Kidney (tissue), 14 donors: ENCODE results near the gene PFKL. TPM values are rescaled to one million over a fixed set of nuclear protein-coding genes. Genes with fewer than 3 reads are reported as not detected.

Experiments used
- DNase-seq, 5 donors: peaks; one replicate each; pipeline ENCODE4 v3.0.0-alpha.2; 2013 to 2020
- FAIRE-seq: peaks from 2 replicates; lab custom pipeline; 2012; peaks lifted over from hg19 to GRCh38; lab: Jason Lieb, UNC
- H3K27ac ChIP-seq, 2 donors: one replicate each; pipeline ENCODE4 v1.7.0; 2013; ENCODE audit warnings: low read depth in 2 of 2, low read length in 2 of 2, inconsistent platforms in 1 of 2
- H3K27me3 ChIP-seq: one replicate; pipeline ENCODE4 v1.7.1; 2013; ENCODE audit warnings: low read length, inconsistent platforms; ENCODE audit not compliant: control insufficient read depth, insufficient read depth
- H3K36me3 ChIP-seq, 3 donors: one replicate each; pipeline versions ENCODE4 v1.7.0 to v1.7.1; 2013; ENCODE audit warnings: low read length in 3 of 3, control low read depth in 1 of 3, inconsistent platforms in 1 of 3; ENCODE audit not compliant: insufficient read depth in 3 of 3, control insufficient read depth in 2 of 3
- H3K4me1 ChIP-seq, 3 donors: one replicate each; pipeline versions ENCODE4 v1.7.0 to v1.7.1; 2013; ENCODE audit warnings: low read length in 3 of 3, inconsistent platforms in 1 of 3, low read depth in 1 of 3; ENCODE audit not compliant: control insufficient read depth in 2 of 3, insufficient read depth in 2 of 3
- H3K4me3 ChIP-seq, 3 donors: one replicate each; pipeline versions ENCODE4 v1.7.0 to v1.8.1; 2013; ENCODE audit warnings: low read length in 3 of 3, control low read depth in 1 of 3, inconsistent platforms in 1 of 3
- H3K9ac ChIP-seq, 3 donors: one replicate each; pipeline versions ENCODE4 v1.7.0 to v1.7.1; 2013; ENCODE audit warnings: low read length in 3 of 3, control low read depth in 1 of 3, inconsistent platforms in 1 of 3
- H3K9me3 ChIP-seq, 3 donors: one replicate each; pipeline versions ENCODE4 v1.7.0 to v1.7.1; 2013; ENCODE audit warnings: low read length in 3 of 3, control low read depth in 1 of 3, inconsistent platforms in 1 of 3; ENCODE audit not compliant: control insufficient read depth in 2 of 3, insufficient read depth in 1 of 3
- intact Hi-C: fragments of 100-400 bp; cut with DNase I; formaldehyde crosslinking; loops from one replicate; pipeline ENCODE4 v1.11.1; 2022
- polyA plus RNA-seq: library from polyadenylated mRNA; stranded (reverse); fragments of 350-450 nt; fragmentation: Illumina TruSeq; extraction: RNeasy Lipid Tissue Mini Kit (QIAGEN cat#74804); gene quantifications from one replicate; pipeline ENCODE4 v1.2.3, GENCODE V29; 2014; ENCODE audit warnings: low read depth, low replicate concordance; ENCODE audit not compliant: insufficient read depth
- total RNA-seq: library from RNA; stranded (reverse); fragmentation: NEBNext Ultra II Directional; extraction: Animal tissue kit (Norgen Biotek cat#: 25700); gene quantifications from one replicate; pipeline ENCODE4 v1.2.1, GENCODE V29; 2021
- TF ChIP-seq, protein P1 (sequence below): IDR thresholded peaks from 3 replicates; pipeline ENCODE4 v1.5.1; 2012; ENCODE audit warnings: mild to moderate bottlenecking, moderate library complexity, borderline replicate concordance; ENCODE audit not compliant: insufficient read depth; ENCODE audit errors: extremely low read depth
- donor health status: control.
- donor health status: control.
- donor health status: control.
- donor health status: control.
- donor health status: control.
- donor health status: DM: yes; HTN: yes; CAD: no.
- donor health status: Normal renal cell carcinoma (clear cell type).

PFKL gene
- total and polyA plus RNA-seq, 2 donors from 2014 or later = 155 to 197 TPM

DNA sequence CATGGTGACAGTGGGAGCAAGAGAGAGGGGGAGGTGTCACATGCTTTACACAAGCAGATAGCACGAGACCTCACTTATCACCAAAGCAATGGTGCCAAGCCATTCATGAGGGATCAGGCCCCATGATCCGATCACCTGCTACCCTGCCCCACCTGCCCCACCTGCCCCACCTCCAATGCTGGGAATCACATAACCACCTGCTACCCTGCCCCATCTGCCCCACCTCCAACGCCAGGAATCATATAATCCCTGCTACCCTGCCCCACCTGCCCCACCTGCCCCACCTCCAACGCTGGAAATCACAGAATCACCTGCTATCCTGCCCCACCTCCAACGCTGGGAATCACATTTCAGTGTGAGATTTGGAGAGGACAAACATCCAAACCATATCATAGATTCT lies 24.8 kb upstream of the PFKL start:
- Histone ChIP-seq H3K36me3 (no peaks in the 10 kb centered on the region), H3K9me3 (no peaks in the 10 kb centered on the region), H3K27ac (no peak overlapping the region), H3K27me3 (no peaks in the 10 kb centered on the region), H3K4me1 (no peaks in the 10 kb centered on the region), H3K4me3 (no peak overlapping the region), H3K9ac (no peak overlapping the region)
- intact Hi-C loops = no loop called here
- peak in 1 of 5 donors; percentile 19 for DNase-seq
- TF ChIP-seq, protein P1, sequence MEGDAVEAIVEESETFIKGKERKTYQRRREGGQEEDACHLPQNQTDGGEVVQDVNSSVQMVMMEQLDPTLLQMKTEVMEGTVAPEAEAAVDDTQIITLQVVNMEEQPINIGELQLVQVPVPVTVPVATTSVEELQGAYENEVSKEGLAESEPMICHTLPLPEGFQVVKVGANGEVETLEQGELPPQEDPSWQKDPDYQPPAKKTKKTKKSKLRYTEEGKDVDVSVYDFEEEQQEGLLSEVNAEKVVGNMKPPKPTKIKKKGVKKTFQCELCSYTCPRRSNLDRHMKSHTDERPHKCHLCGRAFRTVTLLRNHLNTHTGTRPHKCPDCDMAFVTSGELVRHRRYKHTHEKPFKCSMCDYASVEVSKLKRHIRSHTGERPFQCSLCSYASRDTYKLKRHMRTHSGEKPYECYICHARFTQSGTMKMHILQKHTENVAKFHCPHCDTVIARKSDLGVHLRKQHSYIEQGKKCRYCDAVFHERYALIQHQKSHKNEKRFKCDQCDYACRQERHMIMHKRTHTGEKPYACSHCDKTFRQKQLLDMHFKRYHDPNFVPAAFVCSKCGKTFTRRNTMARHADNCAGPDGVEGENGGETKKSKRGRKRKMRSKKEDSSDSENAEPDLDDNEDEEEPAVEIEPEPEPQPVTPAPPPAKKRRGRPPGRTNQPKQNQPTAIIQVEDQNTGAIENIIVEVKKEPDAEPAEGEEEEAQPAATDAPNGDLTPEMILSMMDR = no peak
- no peak for FAIRE-seq

DNA sequence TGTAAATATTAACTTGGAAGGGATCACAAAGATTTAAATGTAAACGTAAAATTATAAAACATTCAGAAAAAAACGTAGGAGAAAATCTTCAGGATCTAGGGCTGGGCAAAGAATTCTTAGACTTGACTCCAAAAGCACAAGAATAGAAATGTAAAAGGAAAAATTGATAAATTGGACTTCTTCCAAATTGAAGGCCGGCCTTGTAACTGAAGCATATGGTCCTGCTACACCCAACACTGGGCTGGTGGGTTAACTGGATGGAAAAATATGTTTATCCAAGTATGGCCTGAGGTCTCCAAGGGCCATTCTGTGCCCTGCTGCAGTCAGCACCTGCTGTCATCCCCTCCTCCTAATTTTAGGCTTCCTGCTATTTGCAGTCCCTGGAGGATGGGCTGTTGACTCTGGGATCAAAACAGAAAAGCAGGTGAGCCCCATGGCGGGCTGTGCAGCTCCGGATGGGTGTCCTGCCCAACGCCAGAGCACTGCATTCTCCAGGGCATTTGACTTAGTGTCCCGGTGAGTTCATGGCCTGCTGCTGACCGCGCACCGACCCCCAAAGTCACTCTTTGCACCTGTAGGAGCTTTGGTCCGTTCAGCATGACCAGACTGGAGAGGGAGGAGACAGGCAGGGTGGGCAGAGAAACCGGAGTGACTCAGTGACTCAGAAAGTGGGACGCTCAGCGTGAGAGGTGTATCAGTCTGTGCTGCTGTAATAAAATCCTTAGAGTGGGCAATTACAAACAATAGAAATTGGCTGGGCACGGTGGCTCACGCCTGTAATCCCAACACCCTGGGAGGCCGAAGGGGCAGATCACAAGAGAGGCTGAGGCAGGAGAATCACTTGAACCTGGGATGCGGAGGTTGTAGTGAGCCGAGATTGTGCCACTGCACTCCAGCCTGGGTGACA lies 20.2 kb upstream of the PFKL start:
- TF ChIP-seq, protein P1 = no peak
- intact Hi-C loops = no loop called here
- H3K9me3 ChIP-seq = no peaks in the 10 kb centered on the region
- H3K9ac ChIP-seq = no peak overlapping the region
- H3K4me1 ChIP-seq = no peaks in the 10 kb centered on the region
- H3K36me3 ChIP-seq = no peaks in the 10 kb centered on the region
- no peaks in the 10 kb centered on the region for H3K27me3 ChIP-seq
- DNase-seq (peak in 2 of 5 donors; percentile 36 to 62), FAIRE-seq (no peak)
- no peak overlapping the region for H3K27ac ChIP-seq
- H3K4me3 ChIP-seq = no peak overlapping the region

DNA sequence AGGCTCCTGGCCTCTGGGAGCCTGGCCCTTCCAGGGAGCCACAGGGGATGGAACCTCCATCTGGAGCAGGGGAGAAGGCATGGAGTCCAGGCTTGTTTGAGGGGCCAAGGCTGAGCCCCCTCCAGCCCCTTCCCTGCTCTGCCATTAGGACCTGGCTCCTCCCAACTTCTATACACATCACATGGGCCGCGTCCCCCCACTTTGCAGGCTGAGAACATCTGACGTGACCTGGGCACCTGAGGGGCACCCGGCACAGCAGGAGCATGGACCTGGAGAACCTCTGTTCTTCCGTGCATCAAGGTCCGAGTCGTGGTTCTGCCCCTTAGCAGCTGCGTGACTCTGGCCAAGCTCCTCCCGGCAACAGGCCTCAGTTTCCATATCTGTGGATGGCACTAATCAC lies 18.1 kb upstream of the PFKL start:
- Histone ChIP-seq H3K27me3 (no peaks in the 10 kb centered on the region), H3K4me1 (no peaks in the 10 kb centered on the region), H3K9ac (no peak overlapping the region), H3K36me3 (no peaks in the 10 kb centered on the region), H3K9me3 (no peaks in the 10 kb centered on the region), H3K4me3 (no peak overlapping the region), H3K27ac (no peak overlapping the region)
- TF ChIP-seq, protein P1 = no peak
- FAIRE-seq = no peak
- intact Hi-C loops = no loop called here
- peak in 1 of 5 donors; percentile 51 for DNase-seq
